HEK293 (cell line): Measurements from ENCODE around the gene TSC22D1.

Experiments
- CTCF ChIA-PET: fragments of 350-600 bp; formaldehyde crosslinking; extraction: SDS; loops from one replicate; lab custom pipeline; 2021; ENCODE audit warnings: antibody characterized with exemption; lab: Yijun Ruan, JAX
- POLR2A ChIA-PET: fragments of 300-600 bp; formaldehyde crosslinking; extraction: SDS; loops from one replicate; lab custom pipeline; 2020; ENCODE audit warnings: antibody characterized with exemption, inconsistent platforms; lab: Yijun Ruan, JAX
- H3K27ac ChIP-seq: fragments of 200-500 bp; sonication (Bioruptor generic); 2 replicates; pipeline ENCODE4 v1.5.1; 2014; ENCODE audit warnings: low read depth, low read length, control low read depth, inconsistent platforms; ENCODE audit errors: extremely low read depth
- H3K36me3 ChIP-seq, 2 experiments: fragments of 200-500 bp in 1 of 2; sonication (Bioruptor generic) in 1 of 2; 1 replicate in 1 of 2; 2 replicates in 1 of 2; pipeline ENCODE4 v1.5.1; 2014 to 2017; ENCODE audit warnings: inconsistent platforms in 2 of 2, low read length in 2 of 2; ENCODE audit not compliant: control insufficient read depth in 2 of 2, insufficient read depth in 1 of 2
- H3K4me1 ChIP-seq: fragments of 200-500 bp; sonication (Bioruptor generic); 2 replicates; pipeline ENCODE4 v1.5.1; 2014; ENCODE audit warnings: mild to moderate bottlenecking, low read length, inconsistent platforms; ENCODE audit not compliant: control insufficient read depth, insufficient read depth
- H3K4me3 ChIP-seq: 2 replicates; pipeline ENCODE4 v1.5.1; 2011; ENCODE audit warnings: low read depth, mild to moderate bottlenecking, control low read depth, low read length, moderate library complexity
- H3K9me3 ChIP-seq: fragments of 200-500 bp; sonication (Bioruptor generic); 2 replicates; pipeline ENCODE4 v1.5.1; 2014; ENCODE audit warnings: low read depth, low read length, inconsistent platforms; ENCODE audit not compliant: control insufficient read depth, insufficient read depth
- BCL11B ChIP-seq: fragments of 450-650 bp; formaldehyde crosslinking; IDR thresholded peaks from 2 replicates; pipeline ENCODE4 v1.5.1; 2016; ENCODE audit warnings: low read depth, missing biosample characterization, missing genetic modification characterization
- EGR2 ChIP-seq: fragments of 450-650 bp; formaldehyde crosslinking; IDR thresholded peaks from 2 replicates; pipeline ENCODE4 v1.5.1; 2016; ENCODE audit warnings: low read depth, missing biosample characterization, missing genetic modification characterization
- HOXD13 ChIP-seq: sonication (generic); formaldehyde crosslinking; IDR thresholded peaks from 2 replicates; pipeline ENCODE4 v1.8.0; 2022; ENCODE audit warnings: missing genetic modification reagents, borderline replicate concordance
- KLF17 ChIP-seq: fragments of 450-650 bp; formaldehyde crosslinking; IDR thresholded peaks from 2 replicates; pipeline ENCODE4 v1.5.1; 2016; ENCODE audit warnings: missing biosample characterization, missing genetic modification characterization
- MEIS1 ChIP-seq: sonication (generic); formaldehyde crosslinking; IDR thresholded peaks from 2 replicates; pipeline ENCODE4 v1.8.1; 2022; ENCODE audit warnings: missing genetic modification reagents, mild to moderate bottlenecking, borderline replicate concordance
- OSR2 ChIP-seq: fragments of 450-650 bp; formaldehyde crosslinking; IDR thresholded peaks from 2 replicates; pipeline ENCODE4 v1.5.1; 2016; ENCODE audit warnings: missing biosample characterization, missing genetic modification characterization
- SP3 ChIP-seq: fragments of 450-650 bp; formaldehyde crosslinking; IDR thresholded peaks from 2 replicates; pipeline ENCODE4 v1.5.1; 2016; ENCODE audit warnings: missing biosample characterization, missing genetic modification characterization
- SP7 ChIP-seq: fragments of 450-650 bp; formaldehyde crosslinking; IDR thresholded peaks from 2 replicates; pipeline ENCODE4 v1.5.1; 2016; ENCODE audit warnings: missing biosample characterization, missing genetic modification characterization
- ZFHX2 ChIP-seq: fragments of 450-650 bp; formaldehyde crosslinking; conservative IDR thresholded peaks from 2 replicates; pipeline ENCODE4 v1.5.1; 2016; ENCODE audit warnings: missing biosample characterization, missing genetic modification characterization
- ZIC2 ChIP-seq: fragments of 450-650 bp; formaldehyde crosslinking; IDR thresholded peaks from 2 replicates; pipeline ENCODE4 v1.5.1; 2016; ENCODE audit warnings: missing biosample characterization, missing genetic modification characterization
- ZNF169 ChIP-seq: fragments of 450-650 bp; formaldehyde crosslinking; IDR thresholded peaks from 2 replicates; pipeline ENCODE4 v1.5.1; 2016; ENCODE audit warnings: missing biosample characterization, missing genetic modification characterization
- ZNF26 ChIP-seq: fragments of 450-650 bp; formaldehyde crosslinking; IDR thresholded peaks from 2 replicates; pipeline ENCODE4 v1.5.1; 2016; ENCODE audit warnings: missing biosample characterization, missing genetic modification characterization
- ZNF274 ChIP-seq, 2 experiments: fragments of 200-500 bp in 1 of 2; fragments of 450-650 bp in 1 of 2; sonication (Bioruptor generic) in 1 of 2; formaldehyde crosslinking in 1 of 2; IDR thresholded peaks; 2 replicates each; pipeline versions ENCODE4 v1.5.1 to v1.6.1; 2014 to 2016; ENCODE audit warnings: borderline replicate concordance in 1 of 2, inconsistent platforms in 1 of 2, low read length in 1 of 2, missing biosample characterization in 1 of 2, missing genetic modification characterization in 1 of 2
- ZNF350 ChIP-seq: fragments of 450-650 bp; formaldehyde crosslinking; IDR thresholded peaks from 2 replicates; pipeline ENCODE4 v1.5.0; 2017; ENCODE audit warnings: missing biosample characterization, mild to moderate bottlenecking, missing genetic modification characterization
- ZNF518A ChIP-seq: fragments of 450-650 bp; formaldehyde crosslinking; conservative IDR thresholded peaks from 2 replicates; pipeline ENCODE4 v1.5.1; 2016; ENCODE audit warnings: low read depth, missing biosample characterization, missing genetic modification characterization
- ZNF521 ChIP-seq: fragments of 450-650 bp; formaldehyde crosslinking; IDR thresholded peaks from 2 replicates; pipeline ENCODE4 v1.5.1; 2017; ENCODE audit warnings: missing biosample characterization, mild to moderate bottlenecking, missing genetic modification characterization
- ZNF530 ChIP-seq: fragments of 450-650 bp; formaldehyde crosslinking; IDR thresholded peaks from 2 replicates; pipeline ENCODE4 v1.5.1; 2016; ENCODE audit warnings: low read depth, missing biosample characterization, missing genetic modification characterization
- ZNF561 ChIP-seq: fragments of 450-650 bp; IDR thresholded peaks from 2 replicates; pipeline ENCODE4 v1.5.1; 2018; ENCODE audit warnings: missing biosample characterization, missing genetic modification characterization, borderline replicate concordance
- ZNF571 ChIP-seq: fragments of 450-650 bp; formaldehyde crosslinking; IDR thresholded peaks from 2 replicates; pipeline ENCODE4 v1.5.0; 2017; ENCODE audit warnings: missing biosample characterization, missing genetic modification characterization
- ZNF621 ChIP-seq: fragments of 450-650 bp; formaldehyde crosslinking; IDR thresholded peaks from 2 replicates; pipeline ENCODE4 v1.5.1; 2017; ENCODE audit warnings: missing biosample characterization, missing genetic modification characterization
- ZNF692 ChIP-seq: fragments of 450-650 bp; formaldehyde crosslinking; IDR thresholded peaks from 2 replicates; pipeline ENCODE4 v1.5.1; 2016; ENCODE audit warnings: missing biosample characterization, missing genetic modification characterization
- ZNF777 ChIP-seq: fragments of 450-650 bp; formaldehyde crosslinking; IDR thresholded peaks from 2 replicates; pipeline ENCODE4 v1.5.1; 2017; ENCODE audit warnings: missing biosample characterization, missing genetic modification characterization, borderline replicate concordance
- ZNF837 ChIP-seq: fragments of 450-650 bp; formaldehyde crosslinking; IDR thresholded peaks from 2 replicates; pipeline ENCODE4 v1.5.1; 2016; ENCODE audit warnings: missing biosample characterization, missing genetic modification characterization
- ZNF843 ChIP-seq: fragments of 450-650 bp; formaldehyde crosslinking; IDR thresholded peaks from 2 replicates; pipeline ENCODE4 v1.5.1; 2016; ENCODE audit warnings: missing biosample characterization, missing genetic modification characterization
- ZSCAN23 ChIP-seq: fragments of 450-650 bp; formaldehyde crosslinking; IDR thresholded peaks from 2 replicates; pipeline ENCODE4 v1.5.1; 2016; ENCODE audit warnings: missing biosample characterization, missing genetic modification characterization

TSC22D1 gene

GRCh38 chr13:44394658-44395057 is 181.5 kb downstream of the TSC22D1 start:
- ChIA-PET POLR2A (no interaction called here), CTCF (no interaction called here)
- Histone ChIP-seq H3K36me3 (no peaks in the 10 kb centered on the region), H3K27ac (no peak overlapping the region), H3K4me3 (no peak overlapping the region), H3K9me3 (no peaks in the 10 kb centered on the region), H3K4me1 (no peaks in the 10 kb centered on the region)
- TF ChIP-seq ZNF837 (tag by site-specific recombination), result no peak
- no peak for TF ChIP-seq ZNF843 (tag by site-specific recombination)
- no peak for TF ChIP-seq KLF17 (tag by site-specific recombination)
- TF ChIP-seq SP3 (tag by site-specific recombination), result no peak
- TF ChIP-seq ZNF621, result no peak
- no peak for TF ChIP-seq ZNF169
- TF ChIP-seq ZNF518A, result no peak
- no peak for TF ChIP-seq ZNF561 (tag by site-specific recombination)
- no peak for TF ChIP-seq ZNF571 (tag by site-specific recombination)
- TF ChIP-seq ZNF777 (tag by site-specific recombination), result no peak
- no peak for TF ChIP-seq ZNF350
- no peak for TF ChIP-seq ZNF521 (tag by site-specific recombination)

GRCh38 chr13:44393391-44393790 is 182.7 kb downstream of the TSC22D1 start:
- no peaks in the 10 kb centered on the region for H3K36me3 ChIP-seq
- ChIA-PET POLR2A (no interaction called here), CTCF (no interaction called here)
- no peaks in the 10 kb centered on the region for H3K4me1 ChIP-seq
- no peaks in the 10 kb centered on the region for H3K9me3 ChIP-seq
- no peak overlapping the region for H3K27ac ChIP-seq
- TF ChIP-seq ZNF26 (tag by site-specific recombination) (no peak), OSR2 (no peak), ZNF837 (tag by site-specific recombination) (no peak), MEIS1 (no peak), ZNF350 (no peak), ZIC2 (tag by site-specific recombination) (peak; percentile 86), EGR2 (peak; percentile 77), HOXD13 (CRISPR knock-in tag) (no peak), BCL11B (tag by site-specific recombination) (no peak), ZNF274 (IDR thresholded peaks at IDR 0.05; ENCODE audit: low read length) (no peak), ZNF274 (tag by site-specific recombination; IDR thresholded peaks at IDR 0.05; ENCODE audit: borderline replicate concordance) (no peak), ZNF530 (no peak), ZFHX2 (tag by site-specific recombination) (peak; percentile 45), SP7 (no peak), ZNF692 (tag by site-specific recombination) (no peak), ZSCAN23 (tag by site-specific recombination) (no peak)
- H3K4me3 ChIP-seq, result no peak overlapping the region
